ENCODE data around the gene FDXR. TPM values are rescaled to one million over a fixed set of nuclear protein-coding genes. Genes with fewer than 3 reads are reported as not detected.
A peak's percentile ranks its signal among the peaks of the same experiment; 100 is the strongest.

The FDXR gene
- total and polyA plus RNA-seq, 9 of the 15 experiments (the other 6 are each of a cell fraction or from before 2014, with no cell fraction given), result 0.89 to 70.7 (median 30.9) TPM

DNA sequence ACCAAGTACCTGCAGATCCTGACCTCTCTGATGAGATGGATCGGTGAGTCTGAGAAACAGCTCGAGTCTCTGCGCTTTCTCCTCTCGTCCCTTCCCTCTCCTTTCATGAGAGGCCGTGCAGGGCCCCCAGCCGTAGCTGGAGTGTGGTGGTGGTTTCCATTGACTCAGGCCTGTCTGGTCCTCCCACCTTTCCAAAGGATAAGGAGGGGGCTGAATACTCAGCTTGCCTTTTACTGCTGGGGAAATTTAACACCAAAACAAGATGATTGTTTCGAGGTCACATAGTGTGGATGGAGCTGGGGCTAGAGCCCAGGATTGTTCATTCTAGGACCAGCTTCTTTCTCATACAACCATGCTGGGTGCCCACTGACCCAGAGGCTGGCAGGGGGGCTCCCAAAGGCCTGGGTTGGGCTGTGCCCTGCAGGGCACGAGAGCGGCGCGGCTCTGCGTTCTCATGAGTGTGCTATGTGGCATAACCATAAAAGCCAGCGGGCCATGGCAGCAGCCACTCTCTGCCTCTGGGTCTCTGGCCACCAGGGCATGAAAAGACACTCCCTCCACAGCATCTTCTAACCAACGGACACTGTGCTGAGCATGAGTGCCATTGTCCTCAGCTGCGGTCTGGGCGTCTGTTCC is 52.9 kb downstream of the FDXR start:
- POLR2A ChIA-PET, result interaction anchor here (1.0 kb wide), 1 partner anchor 16 kb away, joined by 3 read pairs; no protein-coding TSS in a partner anchor
- Histone ChIP-seq H4K20me1 (replicated peaks; ENCODE audit: control insufficient read depth, insufficient read depth, low read length) (peaks cover 7% of the 10 kb centered on the region; the same call in 1 of the 2 replicates), H3K9me1 (ENCODE audit: control insufficient read depth, insufficient read depth, low read length) (peaks cover 2% of the 10 kb centered on the region), H3K27me3 (ENCODE audit: control insufficient read depth in 2 of 2, insufficient read depth in 2 of 2, low read length in 2 of 2) (no peaks in the 10 kb centered on the region), H3K9ac (ENCODE audit: insufficient read depth in 1 of 2, low read depth in 2 of 2, low read length in 2 of 2) (peak overlapping the region in 1 of 2 experiments; percentile 41; a peak in 2 of 4 replicates), H3K9me3 (replicated peaks; ENCODE audit: control insufficient read depth, insufficient read depth, low read depth, low read length) (no peaks in the 10 kb centered on the region), H2AFZ (ENCODE audit: low read depth, low read length) (no peak overlapping the region), H3K36me3 (ENCODE audit: control insufficient read depth, insufficient read depth, low read length) (no peaks in the 10 kb centered on the region), H3K27ac (ENCODE audit: extremely low read depth, low read depth, low read length) (no peak overlapping the region), H3K79me2 (ENCODE audit: control insufficient read depth, insufficient read depth, low read length) (no peaks in the 10 kb centered on the region), H3K4me1 (replicated peaks in 1 of 2; ENCODE audit: control insufficient read depth in 2 of 2, insufficient read depth in 2 of 2, low read length in 2 of 2) (peaks cover 0 to 7% of the 10 kb centered on the region in 2 experiments; a peak in 1 of 5 replicates), H3K4me3 (no peak overlapping the region), H3K4me2 (ENCODE audit: insufficient read depth, low read length) (no peak overlapping the region)
- DNase-seq (ENCODE audit: extremely low read depth in 1 of 4, low spot score in 3 of 4), result no peak
- no TSS peak for BruUV-seq (replicated peaks)
- no peak for TF ChIP-seq SRF (CRISPR knock-in tag; IDR thresholded peaks at IDR 0.05)
- TF ChIP-seq C11orf30 (IDR thresholded peaks at IDR 0.05; ENCODE audit: low read depth), result no peak
- no peak for TF ChIP-seq MTA3 (IDR thresholded peaks at IDR 0.05; ENCODE audit: borderline replicate concordance)
- no peak for TF ChIP-seq MLLT1 (IDR thresholded peaks at IDR 0.05)
- no peak for TF ChIP-seq TFAM (CRISPR knock-in tag; conservative IDR thresholded peaks at IDR 0.05)
- no peak for TF ChIP-seq RNF219 (CRISPR knock-in tag; IDR thresholded peaks at IDR 0.05)
- TF ChIP-seq BMI1 (IDR thresholded peaks at IDR 0.05; ENCODE audit: low read length), result no peak
- TF ChIP-seq FOXM1 (IDR thresholded peaks at IDR 0.05; ENCODE audit: low read depth), result no peak
- TF ChIP-seq FOXM1 (CRISPR knock-in tag; IDR thresholded peaks at IDR 0.05; ENCODE audit: low read depth), result no peak
- TF ChIP-seq MEF2D (tag; conservative IDR thresholded peaks at IDR 0.05; ENCODE audit: low read depth), result no peak
- TF ChIP-seq, protein P1, sequence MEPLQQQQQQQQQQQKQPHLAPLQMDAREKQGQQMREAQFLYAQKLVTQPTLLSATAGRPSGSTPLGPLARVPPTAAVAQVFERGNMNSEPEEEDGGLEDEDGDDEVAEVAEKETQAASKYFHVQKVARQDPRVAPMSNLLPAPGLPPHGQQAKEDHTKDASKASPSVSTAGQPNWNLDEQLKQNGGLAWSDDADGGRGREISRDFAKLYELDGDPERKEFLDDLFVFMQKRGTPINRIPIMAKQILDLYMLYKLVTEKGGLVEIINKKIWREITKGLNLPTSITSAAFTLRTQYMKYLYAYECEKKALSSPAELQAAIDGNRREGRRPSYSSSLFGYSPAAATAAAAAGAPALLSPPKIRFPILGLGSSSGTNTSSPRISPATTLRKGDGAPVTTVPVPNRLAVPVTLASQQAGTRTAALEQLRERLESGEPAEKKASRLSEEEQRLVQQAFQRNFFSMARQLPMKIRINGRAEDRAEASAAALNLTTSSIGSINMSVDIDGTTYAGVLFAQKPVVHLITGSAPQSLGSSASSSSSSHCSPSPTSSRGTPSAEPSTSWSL (CRISPR knock-in tag; IDR thresholded peaks at IDR 0.05; ENCODE audit: borderline replicate concordance), result no peak
- TF ChIP-seq, protein P2, sequence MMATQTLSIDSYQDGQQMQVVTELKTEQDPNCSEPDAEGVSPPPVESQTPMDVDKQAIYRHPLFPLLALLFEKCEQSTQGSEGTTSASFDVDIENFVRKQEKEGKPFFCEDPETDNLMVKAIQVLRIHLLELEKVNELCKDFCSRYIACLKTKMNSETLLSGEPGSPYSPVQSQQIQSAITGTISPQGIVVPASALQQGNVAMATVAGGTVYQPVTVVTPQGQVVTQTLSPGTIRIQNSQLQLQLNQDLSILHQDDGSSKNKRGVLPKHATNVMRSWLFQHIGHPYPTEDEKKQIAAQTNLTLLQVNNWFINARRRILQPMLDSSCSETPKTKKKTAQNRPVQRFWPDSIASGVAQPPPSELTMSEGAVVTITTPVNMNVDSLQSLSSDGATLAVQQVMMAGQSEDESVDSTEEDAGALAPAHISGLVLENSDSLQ (IDR thresholded peaks at IDR 0.05), result no peak
- no peak for ATAC-seq
- CTCF ChIA-PET (ENCODE audit: low intra/inter-chr PET ratio), result no interaction called here
- FAIRE-seq, result no peak
- in situ Hi-C loops (cut with MboI), result no loop called here
- intact Hi-C loops (cut with micrococcal nuclease), result no loop called here
- WGBS (ENCODE audit: insufficient coverage, low coverage, missing lambda C conversion rate), result 79% methylated on average over 14 of the region's 16 CpGs
